DMS153 treated with DMSO at 0.1 percent for 48 hours (cell line): ENCODE results near the gene RAG2.

ENCODE experiments used
- DNase-seq: peaks from one replicate; lab custom pipeline; 2025; ENCODE audit not compliant: unreplicated experiment; lab: John Stamatoyannopoulos, UW

RAG2 gene

DNA sequence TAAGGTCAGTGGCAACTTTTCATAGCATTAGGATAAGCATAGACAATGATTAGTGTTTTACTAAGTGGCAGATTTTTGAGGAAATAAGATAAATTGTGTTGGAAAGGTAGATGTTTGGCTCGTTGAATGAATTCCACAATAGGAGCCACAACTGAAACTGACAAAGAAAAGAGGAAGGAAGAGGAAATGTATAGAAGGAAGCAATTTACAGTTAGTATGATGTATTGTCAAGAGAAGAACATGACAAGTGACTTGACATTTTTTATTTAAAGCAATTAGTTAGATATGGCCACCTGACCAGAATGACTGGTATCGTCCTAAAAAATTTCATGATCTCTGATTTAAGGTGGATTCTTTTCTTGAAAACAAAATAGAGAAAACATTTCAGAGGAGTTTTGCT is 3.1 kb upstream of the RAG2 start:
- DNase-seq = no peak

DNA sequence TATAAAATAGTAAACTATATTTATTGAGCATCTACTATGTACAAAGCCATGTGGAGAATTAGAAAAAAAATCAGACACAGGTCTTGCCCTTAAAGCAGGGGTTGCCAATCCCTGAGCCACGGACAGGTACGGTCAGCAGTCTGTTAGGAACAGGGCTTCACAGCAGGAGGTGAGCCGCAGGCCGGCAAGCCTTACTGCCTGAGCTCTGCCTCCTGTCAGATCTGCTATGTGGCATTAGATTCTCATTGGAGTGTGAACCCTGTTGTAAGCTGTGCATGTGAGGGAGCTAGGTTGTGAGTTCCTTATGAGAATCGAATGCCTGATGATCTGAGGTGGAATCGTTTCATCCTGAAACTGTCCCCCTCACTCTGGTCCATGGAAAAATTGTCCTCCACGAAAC is 2.1 kb upstream of the RAG2 start:
- no peak for DNase-seq

DNA sequence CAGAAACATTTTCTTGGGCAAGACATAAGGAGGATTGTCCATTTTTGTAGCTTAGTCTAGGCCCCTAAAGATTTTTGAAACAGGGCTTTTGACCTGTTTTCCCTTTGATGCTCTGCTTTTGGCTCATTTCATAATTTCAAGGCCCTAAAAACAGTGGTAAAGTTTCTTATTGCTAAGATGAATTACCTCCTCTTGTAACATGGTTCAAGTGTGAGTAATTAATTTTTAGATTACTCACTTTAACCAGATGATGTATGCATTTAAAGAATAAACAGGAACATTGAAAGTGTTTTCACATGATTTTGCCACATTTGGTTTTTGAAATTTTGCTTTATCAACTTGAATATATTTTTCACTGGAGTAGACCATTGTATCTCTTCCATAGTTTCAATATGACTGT is 1.2 kb downstream of the RAG2 start:
- DNase-seq = no peak

DNA sequence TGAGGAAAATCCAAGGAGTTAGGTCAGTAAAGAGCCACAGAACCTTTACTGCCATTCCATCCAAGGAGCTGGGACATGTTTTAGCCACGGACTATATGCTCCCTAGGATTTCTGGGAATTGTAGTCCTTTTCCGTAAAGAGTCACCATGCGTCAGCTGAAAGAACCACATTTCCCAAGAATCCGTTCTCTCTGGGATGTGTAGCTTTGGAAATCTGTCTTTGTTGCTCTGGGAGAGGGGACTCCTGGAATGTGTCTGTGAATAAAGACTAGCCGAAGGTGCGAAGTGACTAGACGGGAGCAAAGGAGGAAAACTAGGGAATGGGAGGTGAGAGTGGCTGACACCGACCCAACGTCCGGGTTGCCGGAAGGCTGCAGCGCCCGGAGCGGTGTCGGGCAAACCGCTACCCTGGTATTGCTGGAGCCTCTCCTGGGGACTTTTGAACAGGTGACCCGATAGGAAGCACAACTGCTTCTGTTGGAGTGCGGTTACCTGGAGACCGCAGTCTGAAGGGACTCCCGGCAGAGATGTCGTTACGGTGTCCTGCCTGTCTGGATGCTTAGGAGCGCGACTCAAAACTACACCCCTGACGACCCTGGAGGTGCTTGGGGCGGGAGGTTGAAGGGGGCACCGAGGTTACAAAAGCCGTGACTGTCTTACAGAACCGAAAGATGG is 3.6 kb downstream of the RAG2 start, which contains the start of gene IFTAP:
Gene IFTAP (plus strand): TSS at position 187 of the 674 bp plus-strand sequence. CDS start 15,602 bp downstream, outside the sequence.
- DNase-seq = peak; percentile 92

DNA sequence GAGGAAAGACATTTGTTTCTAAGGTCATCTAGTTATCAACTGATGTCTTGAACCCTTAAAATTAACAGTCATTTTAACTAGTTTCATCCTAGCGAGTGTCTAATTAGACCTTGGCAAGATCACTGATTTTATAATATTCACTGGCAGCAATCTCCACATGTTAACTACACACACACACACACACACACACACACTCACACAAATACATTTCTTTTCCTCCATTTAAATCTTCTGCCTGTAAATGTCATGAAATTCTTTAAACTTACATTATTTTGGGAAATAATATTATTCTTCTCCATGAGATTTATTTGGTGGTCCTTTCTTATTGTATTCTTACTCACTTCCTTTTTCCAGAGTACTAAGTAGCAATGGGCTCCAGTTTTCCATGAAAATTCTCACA is 6.6 kb downstream of the RAG2 start:
- DNase-seq = no peak

DNA sequence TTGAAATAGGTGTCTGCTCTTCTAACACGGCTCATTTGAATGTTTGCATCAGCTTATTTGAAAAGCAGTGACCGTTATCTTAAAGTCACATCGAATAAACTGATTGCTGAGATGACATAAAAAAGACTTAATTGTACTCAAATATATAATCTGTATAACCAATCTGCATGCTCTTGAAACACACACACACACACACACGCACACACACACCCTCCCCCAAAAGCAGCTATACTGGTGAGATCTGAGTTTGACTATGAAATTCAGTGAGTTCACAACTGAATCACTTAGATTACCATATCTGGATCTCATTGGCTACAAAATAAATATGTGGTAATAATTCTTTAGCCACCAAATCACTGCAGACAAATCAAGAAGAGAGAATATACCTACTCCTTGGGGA is 7.5 kb downstream of the RAG2 start:
- DNase-seq = no peak

DNA sequence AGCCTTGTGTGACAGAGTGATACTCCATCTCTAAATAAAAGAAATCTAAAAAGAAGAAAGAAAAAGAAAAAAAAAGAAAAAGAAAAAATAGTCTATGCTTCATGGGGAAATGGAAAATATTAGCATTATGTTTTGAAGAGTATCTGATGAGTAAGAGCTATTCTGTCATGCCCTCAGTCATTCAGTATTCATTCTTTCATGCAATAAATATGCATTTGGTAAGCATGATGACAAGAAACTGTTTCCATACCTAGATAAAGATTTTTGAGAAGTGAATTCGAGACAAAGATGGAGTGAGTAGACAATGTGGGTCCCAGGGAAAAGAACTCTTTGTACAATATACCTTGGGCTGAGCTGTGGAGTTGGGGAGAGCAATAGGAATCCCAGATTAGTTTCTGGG is 9.9 kb downstream of the RAG2 start:
- DNase-seq = no peak

DNA sequence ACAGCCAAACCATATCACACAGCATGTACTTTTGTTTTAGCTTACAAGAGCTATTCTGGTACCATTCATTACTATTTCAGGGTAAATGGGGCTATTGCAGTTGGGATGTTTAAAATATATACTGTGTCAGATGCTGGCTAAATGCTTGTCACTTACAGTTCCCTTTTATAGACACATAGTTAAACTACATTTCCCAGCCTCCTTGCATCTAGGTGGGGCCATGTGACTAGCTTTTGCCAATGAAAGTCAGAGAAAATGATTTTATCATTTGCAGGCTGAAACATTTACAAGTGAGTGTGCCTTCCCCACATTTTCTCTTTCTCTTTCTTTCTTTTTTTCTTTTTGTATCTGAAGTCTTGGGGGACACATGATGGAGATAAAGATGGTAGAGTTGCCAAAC is 11.5 kb downstream of the RAG2 start:
- DNase-seq = no peak

DNA sequence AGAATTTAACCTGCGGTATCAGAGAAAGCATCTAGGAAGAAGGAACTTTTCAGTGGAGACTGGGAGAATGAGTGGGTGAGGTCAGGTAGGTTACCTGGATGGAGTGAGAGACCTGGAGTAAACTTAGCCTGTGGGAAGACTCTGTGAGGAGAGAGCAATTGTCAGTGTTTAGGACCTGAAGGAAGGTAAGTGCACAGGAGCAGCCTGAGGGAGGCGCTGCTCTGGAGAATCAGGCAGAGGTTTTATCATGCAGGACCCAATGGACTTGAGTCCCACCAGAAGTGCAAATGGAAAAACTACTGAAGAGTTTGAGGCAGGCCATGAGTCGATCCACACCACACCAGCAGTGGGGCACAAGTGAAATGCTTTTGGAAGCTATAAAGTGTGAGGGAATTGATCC is 14.4 kb downstream of the RAG2 start:
- no peak for DNase-seq

DNA sequence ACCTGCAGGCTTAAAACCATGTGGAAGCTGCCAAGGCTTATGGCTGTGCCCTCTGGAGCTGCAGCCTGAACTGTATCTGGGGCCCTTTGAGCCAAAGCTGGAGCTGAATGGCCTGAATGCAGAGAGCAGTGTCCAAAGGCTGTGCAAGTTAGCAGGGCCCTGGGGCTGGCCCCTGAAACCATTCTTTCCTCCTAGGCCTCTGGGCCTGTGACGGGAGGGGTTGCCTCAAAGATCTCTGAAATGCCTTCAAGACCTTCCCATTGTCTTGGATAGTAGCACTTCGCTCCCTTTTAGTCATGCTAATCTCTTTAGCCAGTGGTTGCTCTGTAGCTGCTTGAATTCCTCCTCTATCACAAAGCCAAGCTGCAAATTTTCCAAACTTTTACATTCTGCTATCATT is 16.5 kb downstream of the RAG2 start:
- no peak for DNase-seq

DNA sequence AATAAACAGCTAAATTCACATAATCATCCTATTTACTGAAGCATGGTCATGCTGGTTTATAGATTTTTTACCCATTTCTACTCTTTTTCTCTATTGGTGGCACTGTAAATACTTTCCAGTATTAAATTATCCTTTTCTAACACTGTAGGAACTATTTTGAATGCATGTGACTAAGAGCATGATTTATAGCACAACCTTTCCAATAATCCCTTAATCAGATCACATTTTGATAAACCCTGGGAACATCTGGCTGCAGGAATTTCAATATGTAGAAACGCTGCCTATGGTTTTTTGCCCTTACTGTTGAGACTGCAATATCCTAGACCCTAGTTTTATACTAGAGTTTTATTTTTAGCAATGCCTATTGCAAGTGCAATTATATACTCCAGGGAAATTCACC is 19.6 kb downstream of the RAG2 start:
- DNase-seq = no peak

DNA sequence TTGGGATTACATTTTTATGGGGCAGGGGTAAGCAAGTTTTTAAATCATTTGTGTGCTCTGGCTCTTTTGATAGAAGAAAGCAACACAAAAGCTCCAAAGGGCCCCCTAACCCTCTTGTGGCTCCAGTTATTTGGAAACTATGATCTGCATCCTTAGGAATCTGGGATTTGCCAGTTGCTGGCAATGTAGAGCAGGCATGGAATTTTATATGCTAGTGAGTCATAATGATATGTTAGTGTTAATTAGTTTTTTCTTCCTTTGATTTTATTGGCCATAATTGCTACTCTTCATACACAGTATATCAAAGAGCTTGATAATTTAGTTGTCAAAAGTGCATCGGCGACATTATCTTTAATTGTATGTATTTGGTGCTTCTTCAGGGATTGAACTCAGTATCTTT is 20.2 kb downstream of the RAG2 start:
- DNase-seq = no peak

DNA sequence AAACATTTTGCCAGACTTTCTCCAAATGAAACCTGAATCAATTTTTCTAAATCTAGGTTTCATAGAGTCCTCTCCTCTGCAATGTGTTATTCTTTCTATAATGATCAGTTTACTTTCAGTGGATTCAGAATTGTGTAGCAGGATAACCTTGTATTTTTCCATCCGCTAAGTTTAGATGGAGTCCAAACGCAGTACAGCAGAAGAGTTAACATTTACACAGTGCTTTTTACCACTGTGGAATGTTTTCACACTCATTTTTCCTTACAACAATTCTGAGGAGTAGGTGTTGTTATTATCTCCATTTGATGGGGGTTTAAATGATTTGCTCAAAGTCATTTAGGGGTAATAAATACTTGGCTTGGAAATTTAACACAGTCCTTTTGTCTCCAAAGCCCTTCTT is 20.7 kb downstream of the RAG2 start:
- DNase-seq = no peak

DNA sequence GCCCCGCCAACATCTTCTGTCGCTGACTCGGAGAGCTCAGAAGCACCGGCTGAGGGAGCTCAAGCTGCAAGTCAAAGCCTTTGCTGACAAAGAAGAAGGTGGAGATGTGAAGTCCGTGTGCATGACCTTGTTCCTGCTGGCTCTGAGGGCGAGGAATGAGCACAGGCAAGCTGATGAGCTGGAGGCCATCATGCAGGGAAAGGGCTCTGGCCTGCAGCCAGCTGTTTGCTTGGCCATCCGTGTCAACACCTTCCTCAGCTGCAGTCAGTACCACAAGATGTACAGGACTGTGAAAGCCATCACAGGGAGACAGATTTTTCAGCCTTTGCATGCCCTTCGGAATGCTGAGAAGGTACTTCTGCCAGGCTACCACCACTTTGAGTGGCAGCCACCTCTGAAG is 23.6 kb downstream of the RAG2 start:
- DNase-seq = no peak

DNA sequence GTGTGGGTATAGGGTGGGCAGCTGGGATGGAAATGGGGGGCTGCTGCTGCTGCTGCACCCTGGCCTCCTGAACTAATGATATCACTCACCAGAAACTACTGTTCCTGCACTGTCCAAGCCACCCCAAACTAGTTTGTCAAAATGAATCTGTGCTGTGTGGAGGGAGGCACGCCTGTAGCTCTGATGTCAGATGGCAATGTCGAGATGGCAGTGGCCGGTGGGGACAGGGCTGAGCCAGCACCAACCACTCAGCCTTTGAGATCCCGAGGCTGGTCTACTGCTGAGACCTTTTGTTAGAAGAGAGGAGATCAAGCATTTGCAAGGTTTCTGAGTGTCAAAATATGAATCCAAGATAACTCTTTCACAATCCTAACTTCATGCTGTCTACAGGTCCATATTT is 28.9 kb downstream of the RAG2 start:
- no peak for DNase-seq

DNA sequence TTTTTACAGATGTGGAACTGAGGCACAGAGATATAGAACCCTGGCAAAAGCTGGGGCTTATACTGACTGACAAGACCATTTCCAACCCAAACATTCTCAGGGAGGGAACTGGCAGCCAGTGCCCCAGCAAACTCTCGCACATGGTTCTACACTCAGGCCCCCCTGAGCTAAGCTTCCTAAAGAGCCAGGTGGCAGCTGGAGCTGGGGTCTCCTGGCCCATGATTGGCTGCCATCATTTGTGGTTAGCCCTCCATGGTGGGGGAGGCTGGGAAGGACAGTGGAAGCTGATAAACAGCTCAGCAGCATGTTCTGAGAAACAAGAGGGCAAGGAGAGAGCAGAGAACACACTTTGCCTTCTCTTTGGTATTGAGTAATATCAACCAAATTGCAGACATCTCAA is 30.3 kb downstream of the RAG2 start, which contains the start of gene RAG1:
Gene RAG1 (plus strand): TSS at position 314 of the 400 bp plus-strand sequence. CDS start 5,298 bp downstream, outside the sequence.
- no peak for DNase-seq

DNA sequence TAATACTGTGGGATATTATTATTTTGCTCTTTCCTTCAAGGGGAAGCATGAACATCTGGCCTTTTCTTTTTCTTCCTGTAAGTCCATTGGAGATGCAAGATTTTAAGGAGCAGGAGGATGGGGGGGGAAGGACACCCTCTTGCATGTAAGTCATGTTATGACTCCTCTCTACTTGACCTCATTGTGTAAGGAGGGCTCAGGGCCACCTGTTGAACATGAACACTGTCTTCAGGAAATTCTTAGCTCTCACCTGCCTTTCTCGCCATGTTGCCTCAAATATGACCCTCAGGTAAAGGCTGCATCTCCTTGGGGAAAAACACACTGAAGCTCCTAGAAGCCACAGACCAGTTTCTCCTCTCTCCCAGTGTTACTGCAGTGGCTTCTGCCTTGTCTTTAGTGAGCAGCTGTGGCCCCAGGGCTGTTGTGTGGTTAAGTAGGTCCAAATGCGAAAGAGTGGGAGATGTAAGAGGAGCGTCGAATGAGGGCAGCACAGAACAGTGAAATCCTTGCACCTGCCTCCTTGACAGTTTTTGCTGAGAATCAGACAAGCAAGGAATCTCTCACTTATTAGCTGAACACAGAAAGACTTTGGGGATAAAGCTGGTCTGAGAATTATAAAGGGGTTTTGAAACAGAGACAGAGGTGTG is 31.5 kb downstream of the RAG2 start:
- DNase-seq = no peak

DNA sequence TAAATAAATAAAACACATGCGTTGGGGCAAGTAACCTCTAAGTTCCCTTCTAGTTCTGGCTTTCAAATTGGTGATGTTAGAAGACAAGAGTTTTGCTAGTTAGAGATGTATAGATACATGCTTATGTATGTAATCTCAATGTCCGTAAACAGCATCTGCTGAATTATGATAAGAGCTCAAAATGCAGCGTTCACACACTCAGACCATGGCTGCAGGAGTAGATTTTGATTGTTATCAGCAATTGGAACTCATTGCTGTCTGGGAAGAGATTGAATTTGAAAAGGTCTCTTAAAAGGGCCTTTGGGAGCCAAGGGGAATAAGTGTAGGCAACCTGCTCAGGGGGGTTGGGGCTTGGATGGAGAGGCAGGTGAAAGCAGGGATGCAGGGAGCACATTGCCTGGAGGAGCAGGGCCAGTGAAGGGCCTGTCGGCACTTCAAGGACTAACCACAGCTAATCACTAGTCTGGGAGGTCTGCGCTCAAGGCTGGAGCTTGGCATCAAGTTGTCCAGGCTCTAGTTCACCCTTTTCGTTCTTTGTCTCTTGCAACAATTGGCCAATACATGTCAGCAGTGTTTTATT is 32.9 kb downstream of the RAG2 start:
- DNase-seq = no peak

DNA sequence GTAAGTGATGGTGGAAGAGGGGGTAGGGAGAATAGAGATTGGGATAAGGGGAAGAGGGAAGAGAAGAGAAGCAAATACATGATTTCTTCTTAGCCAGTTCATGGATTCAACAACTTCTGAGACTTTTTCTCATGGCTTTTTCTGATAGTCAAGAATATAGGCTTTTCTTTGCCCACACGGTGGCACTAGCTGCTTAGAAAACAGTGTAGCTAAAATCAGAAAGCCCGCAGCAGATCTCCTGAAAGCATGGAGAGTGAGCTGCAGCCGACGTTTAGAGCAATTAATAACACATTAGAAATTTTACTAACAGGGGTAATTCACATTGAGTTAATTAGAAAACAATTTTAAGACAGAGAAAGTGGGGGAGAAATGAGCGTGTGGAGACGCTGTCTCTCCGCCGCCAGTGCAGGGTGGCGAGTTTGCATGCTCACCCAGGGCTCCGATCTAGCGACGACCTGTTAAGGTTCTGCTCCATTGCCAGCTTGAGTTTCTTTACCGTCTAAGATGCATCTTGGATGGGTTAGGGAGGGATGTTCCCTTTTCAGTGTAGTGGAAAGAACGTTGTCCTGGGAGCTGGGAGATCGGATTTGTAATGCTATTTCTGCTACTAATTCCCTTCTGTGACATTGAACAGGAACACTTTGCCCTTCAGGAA is 33.5 kb downstream of the RAG2 start:
- peak; percentile 27 for DNase-seq

DNA sequence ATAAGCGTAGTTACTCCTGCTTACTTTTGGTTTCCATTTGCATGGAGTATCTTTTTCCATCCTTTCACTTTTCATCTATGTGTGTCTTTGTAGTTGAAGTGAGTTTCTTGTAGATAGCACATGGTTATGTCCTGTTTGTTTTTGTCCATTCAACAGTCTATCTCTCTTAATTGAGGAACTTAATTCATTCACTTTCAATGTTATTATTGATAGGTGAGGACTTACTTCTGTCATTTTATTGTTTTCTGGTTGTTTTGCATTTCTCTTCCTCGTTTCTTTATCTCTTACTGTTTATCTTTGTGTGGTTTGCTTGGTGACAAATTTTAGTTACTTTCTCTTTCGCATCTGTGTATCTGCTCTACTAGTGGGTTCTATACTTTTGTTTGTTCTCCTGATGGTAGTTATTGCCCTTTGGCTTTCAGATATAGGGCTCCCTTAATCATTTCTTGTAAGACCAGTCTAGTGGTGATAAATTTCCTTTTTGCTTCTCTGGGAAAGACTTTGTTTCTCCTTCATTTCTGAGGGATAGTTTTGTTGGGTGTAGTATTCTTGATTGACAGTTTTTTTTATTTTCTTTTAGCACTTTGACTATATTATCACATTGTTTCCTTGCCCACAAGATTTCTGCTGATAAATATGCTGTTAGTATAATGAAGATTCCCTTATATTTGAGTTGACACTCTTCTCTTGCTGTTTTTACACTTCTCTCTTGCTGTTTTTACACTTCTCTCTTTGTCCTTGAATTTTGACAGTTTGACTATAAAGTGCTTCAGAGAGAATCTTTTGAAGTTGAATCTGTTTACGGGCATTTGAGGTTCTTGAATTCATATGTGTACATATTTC is 39.2 kb downstream of the RAG2 start:
- DNase-seq = no peak

DNA sequence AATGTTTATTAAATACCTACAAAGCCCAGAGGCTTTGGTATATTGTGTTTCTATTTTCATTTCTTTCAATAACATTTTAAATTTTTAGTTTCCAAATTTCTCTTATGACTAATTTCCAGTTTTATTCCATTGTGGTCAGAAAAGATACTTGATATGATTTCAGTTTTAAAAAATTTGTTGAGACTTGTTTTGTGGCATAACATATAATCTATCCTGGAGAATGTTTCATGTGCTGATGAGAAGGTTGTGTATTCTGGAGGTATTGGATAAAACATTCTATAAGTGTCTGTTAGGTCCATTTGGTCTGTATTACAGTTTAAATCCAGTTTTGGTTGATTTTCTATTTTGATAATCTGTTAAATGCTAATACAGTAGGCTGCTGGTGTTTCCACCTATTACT is 40.0 kb downstream of the RAG2 start:
- DNase-seq = no peak
